ENCODE data around the gene FRMD3. TPM values are rescaled to one million over a fixed set of nuclear protein-coding genes. Genes with fewer than 3 reads are reported as not detected.

Gene FRMD3

Small RNA genes within 50 kb of the gene (small RNA-seq; reads per million reads assigned to genes)
- gene AL137847.3 (ENCODE audit: insufficient read depth) (not detected), gene RN7SKP242 (ENCODE audit: insufficient read depth) (not detected), gene RNU4-29P (ENCODE audit: insufficient read depth) (not detected)

All from neuronal stem cell (in vitro differentiated cells).